COLO829 (cell line): ENCODE measurements around the gene OR5A2.
"Not testable (repeated sequence)": the region's sequence is repeated elsewhere in the genome, so short reads cannot be mapped to it uniquely, and the experiment has no call there.

Experiments used
- DNase-seq: peaks from one replicate; pipeline ENCODE4 v3.0.0; 2012; ENCODE audit warnings: low spot score

Gene OR5A2

GRCh38 chr11:59380263-59381059 is 45.8 kb downstream of the OR5A2 start:
- no peak for DNase-seq

- DNase-seq = not testable (repeated sequence)
Measured at GRCh38 chr11:59372324-59372723, 53.9 kb downstream of the OR5A2 start.

- DNase-seq = no peak
Measured at GRCh38 chr11:59368238-59369022, 57.8 kb downstream of the OR5A2 start.
